Immature natural killer cell (primary cell): Measurements from ENCODE around the gene SYK. TPM values are rescaled to one million over a fixed set of nuclear protein-coding genes. Genes with fewer than 3 reads are reported as not detected.
A peak's percentile ranks its signal among the peaks of the same experiment; 100 is the strongest.
"Not testable (repeated sequence)": the region's sequence is repeated elsewhere in the genome, so short reads cannot be mapped to it uniquely, and the experiment has no call there.

Source experiments
- DNase-seq, 3 donors: peaks; one replicate each; pipeline ENCODE4 v3.0.0; 2022; ENCODE audit warnings: mixed read lengths in 1 of 3
- H3K27ac Mint-ChIP-seq, 6 donors: one replicate each; pipeline ENCODE4 v1.8.0; 2020; ENCODE audit warnings: mixed read lengths in 6 of 6, mild to moderate bottlenecking in 5 of 6, inconsistent platforms in 4 of 6, moderate library complexity in 3 of 6
- H3K27me3 Mint-ChIP-seq, 3 donors: one replicate each; pipeline ENCODE4 v1.8.0; 2020 to 2021; ENCODE audit warnings: low read depth in 3 of 3, mild to moderate bottlenecking in 3 of 3, mixed read lengths in 3 of 3, moderate library complexity in 3 of 3, inconsistent platforms in 1 of 3
- H3K36me3 Mint-ChIP-seq, 3 donors: one replicate each; pipeline ENCODE4 v1.8.0; 2020; ENCODE audit warnings: mixed read lengths in 3 of 3, inconsistent platforms in 2 of 3, mild to moderate bottlenecking in 2 of 3
- H3K4me1 Mint-ChIP-seq, 2 donors: one replicate each; pipeline ENCODE4 v1.8.0; 2020; ENCODE audit warnings: inconsistent platforms in 2 of 2, mild to moderate bottlenecking in 2 of 2, mixed read lengths in 2 of 2, moderate library complexity in 1 of 2
- H3K4me3 Mint-ChIP-seq, 5 donors: one replicate each; pipeline ENCODE4 v1.8.0; 2020; ENCODE audit warnings: mild to moderate bottlenecking in 5 of 5, mixed read lengths in 5 of 5, inconsistent platforms in 3 of 5, moderate library complexity in 3 of 5
- H3K9me3 Mint-ChIP-seq, 6 donors: one replicate each; pipeline ENCODE4 v1.8.0; 2020; ENCODE audit warnings: mild to moderate bottlenecking in 6 of 6, mixed read lengths in 6 of 6, inconsistent platforms in 4 of 6, moderate library complexity in 3 of 6
- polyA plus RNA-seq, 3 donors: library from polyadenylated mRNA; unstranded; fragments of 300-500 nt; fragmentation: Illumina TruSeq; gene quantifications; one replicate each; pipeline ENCODE4 v1.2.3, GENCODE V29; 2021

SYK gene
- polyA plus RNA-seq, 3 donors from 2014 or later, result 50.1 to 125 (median 82.6) TPM

GRCh38 chr9:90884178-90884577, 82.6 kb downstream of the SYK start:
- H3K27ac Mint-ChIP-seq, result no peak overlapping the region
- H3K36me3 Mint-ChIP-seq, result peaks cover 12 to 64% (median 38%) of the 10 kb centered on the region in 3 donors
- no peak overlapping the region for H3K4me3 Mint-ChIP-seq
- DNase-seq, result no peak
- no peaks in the 10 kb centered on the region for H3K9me3 Mint-ChIP-seq
- H3K4me1 Mint-ChIP-seq, result no peaks in the 10 kb centered on the region
- H3K27me3 Mint-ChIP-seq, result peaks cover 0 to 4% (median 0%) of the 10 kb centered on the region in 3 donors

DNA sequence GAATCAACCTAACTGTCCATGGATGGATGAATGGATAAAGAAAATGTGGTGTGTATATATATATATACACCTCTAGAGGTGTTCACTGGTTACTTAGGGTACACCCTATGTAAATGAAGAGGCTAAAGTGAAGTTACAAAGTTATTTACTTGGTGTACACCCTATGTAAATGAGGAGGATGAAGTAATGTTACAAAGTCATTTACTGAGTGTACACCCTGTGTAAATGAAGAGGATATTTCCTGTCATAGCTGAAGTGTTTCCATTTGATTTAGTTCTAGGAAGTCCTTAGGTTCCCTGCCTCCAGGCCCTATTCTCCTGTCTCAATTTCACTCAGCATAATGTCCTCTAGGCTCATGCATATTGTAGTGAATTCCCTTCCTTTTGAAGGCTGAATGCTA, 85.2 kb downstream of the SYK start:
- H3K4me1 Mint-ChIP-seq, H3K4me3 Mint-ChIP-seq, H3K27ac Mint-ChIP-seq, DNase-seq, H3K27me3 Mint-ChIP-seq, H3K9me3 Mint-ChIP-seq: not testable (repeated sequence)
- peaks cover 4 to 57% (median 34%) of the 10 kb centered on the region in 3 donors for H3K36me3 Mint-ChIP-seq

GRCh38 chr9:90888941-90889340, 87.3 kb downstream of the SYK start:
- Mint-ChIP-seq H3K9me3 (no peaks in the 10 kb centered on the region), H3K27me3 (peaks cover 0 to 1% (median 0%) of the 10 kb centered on the region in 3 donors), H3K36me3 (peaks cover 4 to 54% (median 25%) of the 10 kb centered on the region in 3 donors), H3K4me3 (no peak overlapping the region), H3K4me1 (no peaks in the 10 kb centered on the region), H3K27ac (peak overlapping the region in 1 of 6 donors; percentile 52)
- DNase-seq, result no peak

DNA sequence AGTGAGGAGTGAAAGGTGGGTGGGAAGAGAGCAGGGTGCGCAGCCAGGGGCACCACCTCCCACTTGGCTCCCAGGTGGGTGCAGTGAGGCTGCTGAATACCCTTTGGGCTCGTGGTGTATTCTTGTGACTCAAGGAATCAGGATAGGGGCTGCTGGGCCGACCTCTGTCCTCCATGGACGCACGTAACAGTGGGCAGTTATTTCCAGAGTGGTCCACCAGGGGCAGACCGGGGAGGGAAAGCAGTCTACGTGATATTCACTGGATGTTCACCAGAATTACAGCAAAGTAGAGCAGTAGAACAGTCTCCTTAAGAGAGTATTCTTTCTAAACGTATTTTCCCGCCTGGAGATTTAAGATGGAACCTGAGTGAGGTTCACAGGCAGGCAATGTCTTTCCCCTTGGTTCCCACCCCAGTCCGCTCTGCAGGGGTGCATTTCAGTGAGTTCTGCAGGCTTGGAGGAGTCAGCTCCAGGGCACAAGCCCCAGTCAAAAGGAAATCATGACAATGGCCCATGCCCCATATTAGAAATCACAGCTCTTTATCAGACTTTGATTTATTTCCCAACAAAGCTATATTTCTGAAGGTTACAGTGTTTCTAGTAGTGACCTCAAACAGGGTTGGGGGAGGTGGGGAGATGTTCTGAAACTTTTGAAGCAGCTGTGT, 88.7 kb downstream of the SYK start:
- Mint-ChIP-seq H3K36me3 (peaks cover 4 to 58% (median 20%) of the 10 kb centered on the region in 3 donors), H3K9me3 (no peaks in the 10 kb centered on the region), H3K27ac (no peak overlapping the region)

GRCh38 chr9:90891308-90892040, 89.9 kb downstream of the SYK start:
- DNase-seq, result no peak
- peaks cover 0 to 6% of the 10 kb centered on the region in 2 donors for H3K4me1 Mint-ChIP-seq
- no peak overlapping the region for H3K27ac Mint-ChIP-seq
- peaks cover 4 to 53% (median 15%) of the 10 kb centered on the region in 3 donors for H3K36me3 Mint-ChIP-seq
- H3K4me3 Mint-ChIP-seq, result no peak overlapping the region
- H3K27me3 Mint-ChIP-seq, result peaks cover 0 to 1% (median 0%) of the 10 kb centered on the region in 3 donors
- no peaks in the 10 kb centered on the region for H3K9me3 Mint-ChIP-seq

More for the DNA sequence above, 88.7 kb downstream of the SYK start:
- H3K27me3 Mint-ChIP-seq, result peaks cover 0 to 1% (median 0%) of the 10 kb centered on the region in 3 donors
- no peak overlapping the region for H3K4me3 Mint-ChIP-seq
- no peak for DNase-seq
- H3K4me1 Mint-ChIP-seq, result peaks cover 0 to 6% of the 10 kb centered on the region in 2 donors

GRCh38 chr9:90892918-90893317, 91.3 kb downstream of the SYK start:
- H3K9me3 Mint-ChIP-seq, result no peaks in the 10 kb centered on the region
- no peak for DNase-seq
- peak overlapping the region in 1 of 6 donors; percentile 14 for H3K27ac Mint-ChIP-seq
- H3K27me3 Mint-ChIP-seq, result peaks cover 0 to 1% (median 0%) of the 10 kb centered on the region in 3 donors
- peaks cover 4 to 55% (median 15%) of the 10 kb centered on the region in 3 donors for H3K36me3 Mint-ChIP-seq
- H3K4me3 Mint-ChIP-seq, result no peak overlapping the region
- H3K4me1 Mint-ChIP-seq, result peaks cover 0 to 6% of the 10 kb centered on the region in 2 donors

GRCh38 chr9:90893706-90894105, 92.1 kb downstream of the SYK start:
- H3K36me3 Mint-ChIP-seq, result peaks cover 2 to 47% (median 9%) of the 10 kb centered on the region in 3 donors
- H3K27me3 Mint-ChIP-seq, result peaks cover 0 to 1% (median 0%) of the 10 kb centered on the region in 3 donors
- peak overlapping the region in 1 of 6 donors; percentile 58 for H3K27ac Mint-ChIP-seq
- no peaks in the 10 kb centered on the region for H3K9me3 Mint-ChIP-seq
- no peak overlapping the region for H3K4me3 Mint-ChIP-seq
- H3K4me1 Mint-ChIP-seq, result peaks cover 0 to 6% of the 10 kb centered on the region in 2 donors
- no peak for DNase-seq

DNA sequence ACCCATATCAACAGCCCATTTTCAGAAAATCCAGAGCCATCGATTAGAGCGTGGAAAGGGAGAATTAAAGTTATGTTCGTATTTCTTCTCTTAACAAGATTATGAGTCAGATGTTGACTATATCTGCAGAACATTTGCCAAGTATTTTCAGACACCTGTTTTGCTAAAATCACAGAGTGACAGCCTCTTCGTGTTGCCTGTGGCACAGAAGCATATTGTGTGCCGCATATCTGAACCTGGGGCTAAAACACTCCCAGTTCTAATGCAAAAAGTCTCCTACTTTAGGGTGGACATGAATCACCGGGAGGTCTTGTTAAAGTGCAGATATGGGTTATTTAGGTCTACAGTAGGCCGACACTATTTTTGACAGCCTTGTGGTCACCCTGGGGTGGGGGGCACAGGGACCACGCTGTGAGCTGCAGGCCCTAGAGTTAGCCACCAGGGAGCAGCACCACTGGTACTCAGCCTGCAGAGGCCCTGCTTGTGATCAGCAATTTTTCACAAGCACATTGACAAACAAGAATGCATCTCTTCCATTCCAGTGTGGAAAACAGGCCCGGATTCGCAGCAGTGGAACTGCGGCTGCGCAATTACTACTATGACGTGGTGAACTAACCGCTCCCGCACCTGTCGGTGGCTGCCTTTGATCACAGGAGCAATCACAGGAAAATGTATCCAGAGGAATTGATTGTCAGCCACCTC, 93.5 kb downstream of the SYK start:
- peaks cover 0 to 2% (median 1%) of the 10 kb centered on the region in 3 donors for H3K27me3 Mint-ChIP-seq
- no peaks in the 10 kb centered on the region for H3K9me3 Mint-ChIP-seq
- H3K27ac Mint-ChIP-seq, result peak overlapping the region in 3 of 6 donors; percentile 5 to 83 (median 17)
- peaks cover 0 to 6% of the 10 kb centered on the region in 2 donors for H3K4me1 Mint-ChIP-seq
- peaks cover 0 to 47% (median 2%) of the 10 kb centered on the region in 3 donors for H3K36me3 Mint-ChIP-seq
- H3K4me3 Mint-ChIP-seq, result no peak overlapping the region
- DNase-seq, result no peak

DNA sequence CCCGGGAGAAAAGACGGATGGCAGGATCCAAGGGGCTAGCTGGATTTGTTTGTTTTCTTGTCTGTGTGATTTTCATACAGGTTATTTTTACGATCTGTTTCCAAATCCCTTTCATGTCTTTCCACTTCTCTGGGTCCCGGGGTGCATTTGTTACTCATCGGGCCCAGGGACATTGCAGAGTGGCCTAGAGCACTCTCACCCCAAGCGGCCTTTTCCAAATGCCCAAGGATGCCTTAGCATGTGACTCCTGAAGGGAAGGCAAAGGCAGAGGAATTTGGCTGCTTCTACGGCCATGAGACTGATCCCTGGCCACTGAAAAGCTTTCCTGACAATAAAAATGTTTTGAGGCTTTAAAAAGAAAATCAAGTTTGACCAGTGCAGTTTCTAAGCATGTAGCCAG, 94.2 kb downstream of the SYK start:
- peaks cover 0 to 6% of the 10 kb centered on the region in 2 donors for H3K4me1 Mint-ChIP-seq
- H3K27ac Mint-ChIP-seq, result peak overlapping the region in 1 of 6 donors; percentile 41
- no peak overlapping the region for H3K4me3 Mint-ChIP-seq
- no peak for DNase-seq
- peaks cover 0 to 42% (median 0%) of the 10 kb centered on the region in 3 donors for H3K36me3 Mint-ChIP-seq
- no peaks in the 10 kb centered on the region for H3K9me3 Mint-ChIP-seq
- peaks cover 0 to 2% (median 1%) of the 10 kb centered on the region in 3 donors for H3K27me3 Mint-ChIP-seq

DNA sequence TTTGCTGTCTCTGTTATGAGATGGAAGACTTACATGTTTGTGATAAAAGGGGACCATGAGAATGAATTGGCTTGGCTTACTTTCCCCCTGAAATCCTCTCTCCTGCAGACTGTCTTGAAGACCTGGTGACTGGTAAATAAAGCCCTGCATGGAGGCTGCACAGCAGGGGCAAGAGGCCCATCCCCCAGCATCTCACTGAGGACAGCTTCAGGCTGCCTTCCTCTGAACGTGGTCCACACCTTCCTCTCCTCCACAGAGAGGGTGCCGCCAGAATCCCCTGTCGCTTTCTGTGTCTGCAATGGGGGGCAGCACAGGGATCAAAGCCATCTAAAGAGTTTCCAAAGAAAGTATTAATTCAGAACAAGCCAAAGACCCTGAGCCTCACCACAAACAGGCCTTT, 94.6 kb downstream of the SYK start:
- no peak overlapping the region for H3K4me3 Mint-ChIP-seq
- peaks cover 0 to 2% (median 0%) of the 10 kb centered on the region in 3 donors for H3K27me3 Mint-ChIP-seq
- peaks cover 0 to 6% of the 10 kb centered on the region in 2 donors for H3K4me1 Mint-ChIP-seq
- no peaks in the 10 kb centered on the region for H3K9me3 Mint-ChIP-seq
- peaks cover 0 to 46% (median 0%) of the 10 kb centered on the region in 3 donors for H3K36me3 Mint-ChIP-seq
- DNase-seq, result no peak
- peak overlapping the region in 1 of 6 donors; percentile 41 for H3K27ac Mint-ChIP-seq

DNA sequence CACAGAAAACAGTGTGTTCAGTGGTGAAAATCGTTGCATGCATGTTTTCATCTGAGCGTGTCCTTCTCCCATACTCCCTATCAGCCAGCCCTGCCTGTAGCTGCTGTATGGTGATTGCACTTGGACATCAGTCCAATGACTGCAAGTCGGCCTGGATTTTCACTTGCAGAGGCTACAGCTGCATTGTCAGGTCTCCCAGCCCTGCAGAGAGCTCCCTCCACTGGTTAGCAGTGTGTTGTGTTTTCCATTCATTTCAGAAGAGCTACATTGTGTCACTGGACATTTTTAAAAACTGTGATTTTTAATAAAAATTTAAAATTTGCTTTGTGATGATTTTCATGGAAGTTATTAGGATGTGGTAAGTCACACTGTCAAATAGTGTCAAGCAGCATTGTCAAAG, 96.6 kb downstream of the SYK start:
- Mint-ChIP-seq H3K4me3 (no peak overlapping the region), H3K27ac (peak overlapping the region in 1 of 6 donors; percentile 50), H3K9me3 (no peaks in the 10 kb centered on the region), H3K4me1 (peaks cover 0 to 6% of the 10 kb centered on the region in 2 donors), H3K36me3 (peaks cover 0 to 42% (median 8%) of the 10 kb centered on the region in 3 donors), H3K27me3 (peaks cover 0 to 2% (median under 1%) of the 10 kb centered on the region in 3 donors)
- DNase-seq, result no peak

DNA sequence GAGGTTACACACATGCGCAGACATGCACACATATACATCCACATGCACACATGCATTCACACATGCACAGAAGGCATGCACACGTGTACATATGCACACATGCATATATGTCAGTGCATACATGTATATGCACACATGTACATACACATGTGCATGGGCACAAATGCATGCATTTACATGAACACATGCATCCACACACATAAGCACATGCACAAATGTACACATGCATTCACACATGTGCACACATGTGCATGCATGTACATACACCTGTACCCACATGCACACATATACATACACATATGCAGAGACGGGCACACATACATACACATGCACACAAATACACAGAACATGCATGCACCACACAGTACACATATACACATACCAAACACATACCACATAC, 97.7 kb downstream of the SYK start:
- Mint-ChIP-seq H3K36me3 (peaks cover 0 to 41% (median 10%) of the 10 kb centered on the region in 3 donors), H3K27ac (no peak overlapping the region), H3K4me3 (no peak overlapping the region), H3K9me3 (no peaks in the 10 kb centered on the region), H3K27me3 (peaks cover 0 to 3% (median 2%) of the 10 kb centered on the region in 3 donors), H3K4me1 (peaks cover 0 to 6% of the 10 kb centered on the region in 2 donors)
- no peak for DNase-seq

DNA sequence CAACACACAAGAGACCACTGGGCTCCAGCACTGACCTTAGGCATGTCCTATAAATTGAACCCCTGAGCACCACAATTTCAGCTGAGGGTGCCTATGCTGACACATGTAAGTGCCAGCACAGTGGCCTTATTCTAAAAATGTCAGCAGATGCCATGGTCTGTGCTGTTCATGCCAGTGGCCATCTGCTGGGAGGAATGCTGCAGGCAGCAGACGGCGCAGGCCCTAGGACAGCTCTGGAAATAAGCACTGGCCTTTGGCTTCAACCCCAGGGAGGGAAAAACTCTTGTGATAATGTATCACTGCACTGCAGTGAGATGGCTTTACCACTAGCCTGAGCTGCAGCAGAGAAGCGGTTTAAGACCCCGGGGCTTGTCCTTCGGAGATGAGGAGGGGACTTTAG, 98.5 kb downstream of the SYK start:
- H3K27me3 Mint-ChIP-seq, result peaks cover 0 to 4% (median 2%) of the 10 kb centered on the region in 3 donors
- no peak overlapping the region for H3K27ac Mint-ChIP-seq
- H3K4me1 Mint-ChIP-seq, result no peaks in the 10 kb centered on the region
- no peak overlapping the region for H3K4me3 Mint-ChIP-seq
- H3K9me3 Mint-ChIP-seq, result no peaks in the 10 kb centered on the region
- DNase-seq, result no peak
- peaks cover 0 to 34% (median 10%) of the 10 kb centered on the region in 3 donors for H3K36me3 Mint-ChIP-seq
